HG03558 (cell line): ENCODE results near the gene ALDH7A1.
"Not testable (repeated sequence)": the region's sequence is repeated elsewhere in the genome, so short reads cannot be mapped to it uniquely, and the experiment has no call there.

Source experiments
- ATAC-seq: cut with Tn5 transposase; IDR thresholded peaks from one replicate; pipeline ENCODE4 v1.9.1; 2021; ENCODE audit warnings: moderate number of reproducible peaks; ENCODE audit not compliant: unreplicated experiment; ENCODE audit errors: extremely low read depth

The ALDH7A1 gene

DNA sequence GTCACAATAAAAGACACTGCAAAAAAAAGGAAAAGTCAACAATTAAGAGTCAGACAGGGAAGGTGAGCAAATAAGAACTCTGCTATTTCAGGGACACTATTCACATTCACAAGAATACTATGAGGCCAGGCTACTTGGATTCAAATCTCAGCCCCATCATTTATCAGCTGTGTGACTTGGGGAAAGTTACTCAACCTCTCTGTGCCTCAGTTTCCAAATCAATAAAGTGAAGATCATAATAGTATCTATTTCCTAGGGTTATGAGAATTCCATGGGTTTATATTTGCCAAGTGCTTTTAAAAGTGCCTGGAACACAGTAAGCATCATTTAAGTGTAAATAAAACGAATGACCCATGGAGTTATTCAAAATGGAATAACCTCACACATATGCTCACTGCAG lies 56.4 kb downstream of the ALDH7A1 start:
- no peak for ATAC-seq

- ATAC-seq: no peak
Measured at GRCh38 chr5:126536874-126537273, 58.1 kb downstream of the ALDH7A1 start.

GRCh38 chr5:126535856-126536545 lies 59.0 kb downstream of the ALDH7A1 start:
- ATAC-seq: no peak

DNA sequence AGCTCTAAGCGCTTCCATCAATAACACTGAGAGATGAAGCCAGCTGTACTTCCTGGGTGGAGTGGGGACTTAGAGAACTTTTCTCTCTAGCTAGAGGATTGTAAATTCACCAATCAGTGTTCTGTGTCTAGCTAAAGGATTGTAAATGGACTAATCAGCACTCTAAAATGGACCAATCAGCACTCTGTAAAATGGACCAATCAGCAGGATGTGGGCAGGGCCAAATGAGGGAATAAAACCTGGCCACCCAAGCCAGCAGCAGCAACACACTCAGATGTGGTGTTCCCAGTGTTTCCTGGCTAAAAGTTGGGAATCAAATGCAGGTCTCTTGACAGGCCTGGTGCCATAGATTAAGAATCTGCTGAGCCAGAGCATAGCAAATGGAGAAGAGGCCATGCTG lies 60.5 kb downstream of the ALDH7A1 start:
- ATAC-seq: no peak

GRCh38 chr5:126531543-126532120 lies 63.4 kb downstream of the ALDH7A1 start:
- no peak for ATAC-seq

DNA sequence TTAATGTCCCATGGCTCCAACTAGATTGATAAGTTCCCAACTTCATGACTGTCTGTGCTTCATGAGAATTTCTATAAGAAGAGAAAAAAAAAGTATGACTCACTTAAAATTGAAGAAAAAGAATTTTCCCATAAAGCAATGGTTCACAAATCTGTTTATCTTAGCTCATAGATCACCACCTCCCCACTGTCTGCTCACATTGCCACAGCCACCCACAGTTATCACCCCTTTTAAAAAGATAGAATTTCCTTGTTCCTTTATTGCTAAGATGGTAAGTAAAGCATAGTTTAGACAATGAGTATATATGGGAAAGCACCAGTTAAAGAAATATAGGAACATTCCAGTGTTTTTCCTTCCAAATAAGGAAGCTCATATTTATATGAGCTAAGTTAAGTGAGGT lies 67.1 kb downstream of the ALDH7A1 start:
- no peak for ATAC-seq

DNA sequence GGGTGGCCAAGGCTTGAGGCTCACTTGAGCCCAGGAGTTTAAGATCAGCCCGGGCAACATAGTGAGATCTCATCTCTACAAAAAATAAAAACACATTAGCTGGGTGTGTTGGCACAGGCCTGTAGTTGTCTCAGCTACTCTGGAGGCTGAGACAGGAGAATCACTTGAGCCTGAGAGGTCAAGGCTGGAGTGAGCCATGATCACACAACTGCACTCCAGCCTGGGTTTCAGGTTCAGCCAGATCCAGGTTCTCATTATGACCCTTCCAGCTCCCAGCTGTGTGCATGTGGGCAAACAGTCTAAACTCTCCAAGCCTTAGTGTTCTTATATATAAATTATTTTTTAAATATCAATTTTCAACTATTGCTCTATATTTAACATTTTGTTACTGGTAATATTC lies 67.9 kb downstream of the ALDH7A1 start:
- no peak for ATAC-seq

DNA sequence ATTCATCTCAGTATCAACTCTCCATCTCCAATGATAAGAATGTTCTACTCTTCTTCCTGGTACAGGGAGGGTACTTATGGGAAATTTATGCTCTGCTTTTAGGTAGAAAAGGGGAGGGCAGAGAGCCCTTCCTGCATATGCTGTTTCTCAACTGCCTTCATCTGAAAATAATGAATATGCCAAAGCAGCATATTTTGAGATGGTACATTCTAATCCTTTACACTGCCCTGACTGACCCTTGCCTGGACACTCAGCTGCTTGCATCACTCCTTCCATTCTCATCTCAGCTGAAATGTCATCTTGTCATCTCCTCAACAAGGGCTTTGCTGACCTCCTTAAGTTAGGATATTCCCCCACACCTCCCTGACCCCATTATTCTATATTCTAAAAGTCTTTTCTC lies 68.5 kb downstream of the ALDH7A1 start:
- no peak for ATAC-seq

GRCh38 chr5:126525630-126526245 lies 69.3 kb downstream of the ALDH7A1 start:
- ATAC-seq: no peak

DNA sequence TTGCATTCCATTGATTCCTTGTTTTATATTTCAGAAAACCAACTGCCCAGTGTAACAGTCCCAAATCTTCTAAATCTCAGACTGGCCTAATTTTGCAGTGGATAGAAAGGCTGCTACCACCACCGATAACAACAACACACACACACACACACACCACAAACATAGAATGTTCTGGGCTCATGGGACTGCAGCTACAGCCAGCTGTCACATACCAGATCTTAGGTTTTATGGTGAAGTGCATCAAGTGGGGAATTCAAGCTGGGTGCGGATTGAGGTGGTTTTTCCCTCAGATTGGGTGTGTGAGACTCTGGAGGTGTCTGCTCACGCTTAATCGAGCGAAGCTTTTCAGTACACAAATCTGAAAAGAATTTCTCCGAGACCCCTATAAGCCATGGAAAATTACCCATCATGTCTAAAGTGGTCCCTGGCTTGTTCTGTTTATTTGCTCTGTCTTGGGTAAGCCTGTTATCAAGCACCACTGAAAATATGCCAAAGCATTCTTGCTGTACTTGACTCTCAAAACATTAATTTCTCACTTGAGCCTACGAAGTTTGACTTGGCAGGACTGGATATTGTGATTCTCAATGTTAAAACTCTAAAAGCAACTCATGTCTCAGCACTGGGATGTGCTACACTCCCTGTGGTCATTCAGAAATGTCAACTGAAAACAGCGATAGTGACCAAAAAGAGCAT lies 71.1 kb downstream of the ALDH7A1 start:
- ATAC-seq: no peak

DNA sequence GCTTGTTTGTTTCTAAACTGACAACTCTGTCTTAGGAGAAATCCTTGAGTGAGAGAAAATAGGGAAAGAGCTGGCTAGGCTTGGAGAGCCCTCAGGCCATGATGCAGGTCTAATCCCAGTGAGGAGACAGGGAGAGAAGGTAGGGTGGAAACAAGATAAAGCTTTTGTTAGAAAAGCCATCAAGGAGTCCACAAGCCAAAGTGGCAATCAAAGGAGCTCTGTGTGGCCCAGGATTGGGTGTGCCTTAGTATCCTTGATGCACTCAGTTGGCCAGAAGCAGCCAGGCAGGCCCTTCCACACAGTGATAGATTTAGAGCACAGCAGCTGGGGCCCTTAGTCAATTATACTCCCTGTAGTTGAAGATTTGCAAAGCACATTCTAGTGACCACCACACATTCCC lies 73.9 kb downstream of the ALDH7A1 start:
- no peak for ATAC-seq

DNA sequence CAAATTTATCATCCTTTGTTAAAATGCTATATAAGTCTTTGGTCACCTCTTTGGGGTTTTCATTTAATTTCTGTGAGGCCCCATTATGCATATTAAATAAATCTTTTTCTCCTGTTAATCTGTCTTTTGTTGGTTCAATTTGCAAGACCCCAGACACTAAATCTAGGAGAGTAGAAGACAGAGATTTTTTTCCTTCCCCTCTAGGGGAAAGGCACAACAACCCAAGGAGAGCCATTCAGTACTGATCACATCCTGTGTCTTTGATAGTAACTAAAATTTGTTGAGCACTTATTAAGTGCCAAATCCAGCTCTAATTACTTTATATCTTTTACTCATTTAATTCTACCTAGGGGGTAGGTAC lies 74.4 kb downstream of the ALDH7A1 start:
- ATAC-seq: no peak

- no peak for ATAC-seq
Measured at GRCh38 chr5:126519637-126520592, 75.1 kb downstream of the ALDH7A1 start.

GRCh38 chr5:126519223-126519622 lies 75.8 kb downstream of the ALDH7A1 start:
- not testable (repeated sequence) for ATAC-seq

GRCh38 chr5:126516852-126517251 lies 78.2 kb downstream of the ALDH7A1 start:
- no peak for ATAC-seq

- no peak for ATAC-seq
Measured at GRCh38 chr5:126516133-126516532, 78.9 kb downstream of the ALDH7A1 start.

DNA sequence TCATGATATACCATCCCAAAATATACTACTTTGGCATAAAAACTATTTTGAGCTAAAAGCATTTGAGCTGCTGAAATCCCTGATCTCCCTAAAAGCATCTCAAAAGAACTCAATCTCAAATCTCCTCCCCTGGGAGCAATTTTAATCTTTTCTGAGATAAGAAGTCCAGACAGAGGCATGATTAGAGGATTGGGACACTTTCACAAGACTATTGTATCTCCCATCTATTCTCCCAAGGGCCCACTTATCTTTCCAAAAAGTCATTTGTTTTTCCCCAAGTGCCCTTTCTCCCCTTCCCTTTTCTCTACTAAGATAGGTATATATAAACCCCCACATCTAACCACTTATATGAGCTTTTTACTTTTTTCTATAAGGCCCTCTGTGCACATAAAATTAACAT lies 79.7 kb downstream of the ALDH7A1 start:
- no peak for ATAC-seq

DNA sequence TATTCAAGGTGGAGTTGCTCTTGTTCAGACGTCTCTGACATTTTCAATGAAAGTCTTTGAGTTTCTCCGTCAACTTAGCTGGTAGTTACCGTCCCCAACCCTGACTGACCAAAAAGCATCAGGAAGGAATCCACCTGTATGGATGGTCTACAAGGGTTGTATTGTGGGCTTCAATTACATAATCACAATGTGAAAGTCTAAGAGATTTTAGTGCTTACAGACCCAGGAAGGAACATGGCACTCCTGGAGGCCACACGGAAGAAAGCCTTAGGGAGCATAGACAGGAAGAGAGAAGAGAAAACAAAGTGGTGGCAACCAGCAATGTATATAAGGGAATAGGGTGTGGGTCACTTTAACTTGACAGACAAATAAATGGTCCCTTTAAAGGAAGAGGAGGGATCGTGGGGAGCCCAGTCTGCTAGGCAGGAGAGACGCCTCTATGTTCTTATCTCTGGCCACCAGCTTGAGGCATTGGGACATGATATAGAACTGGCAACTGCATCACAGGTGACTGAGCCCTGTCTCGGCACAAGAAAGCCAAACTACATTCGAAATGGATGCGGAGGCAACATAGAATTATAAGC lies 80.4 kb downstream of the ALDH7A1 start:
- no peak for ATAC-seq

GRCh38 chr5:126514131-126514557 lies 80.9 kb downstream of the ALDH7A1 start:
- ATAC-seq: no peak

DNA sequence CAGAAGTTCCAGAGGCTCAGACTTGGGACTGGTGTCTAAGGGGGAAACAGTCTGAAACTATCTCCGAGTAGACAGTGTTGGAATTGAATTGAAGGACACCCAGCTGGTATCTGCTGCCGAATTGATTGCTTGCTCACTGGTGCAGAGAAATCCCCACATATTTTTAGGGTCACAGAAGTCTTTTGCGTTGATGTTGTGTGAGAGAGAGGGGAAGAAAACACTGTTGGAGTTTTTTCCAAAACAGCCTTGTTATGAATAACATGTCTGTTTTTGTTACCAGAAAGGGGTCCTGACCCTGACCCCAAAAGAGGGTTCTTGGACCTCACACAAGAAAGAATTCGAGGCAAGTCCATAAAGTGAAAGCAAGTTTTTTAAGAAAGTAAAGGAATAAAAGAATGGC lies 81.3 kb downstream of the ALDH7A1 start:
- ATAC-seq: no peak
